B cell (primary cell): ENCODE measurements around the gene GNG2. TPM values are rescaled to one million over a fixed set of nuclear protein-coding genes. Genes with fewer than 3 reads are reported as not detected.

Source experiments
- ATAC-seq: fragments of 200-7000 bp; cut with Tn5 transposase; one replicate; pipeline ENCODE4 v1.10.0; 2021; ENCODE audit warnings: low read depth, mild to moderate bottlenecking, moderate number of reproducible peaks, moderate library complexity
- CTCF ChIA-PET: fragments of 350-600 bp; sonication (Branson Sonifier 250); formaldehyde crosslinking; loops from one replicate; lab custom pipeline; 2021; ENCODE audit warnings: antibody characterized with exemption, inconsistent platforms; lab: Charles Lee
- POLR2A ChIA-PET: fragments of 350-600 bp; sonication (Branson Sonifier 250); formaldehyde crosslinking; loops from one replicate; lab custom pipeline; 2021; ENCODE audit warnings: antibody characterized with exemption; lab: Charles Lee
- DNase-seq: peaks from one replicate; pipeline ENCODE4 v3.0.0; 2013
- H2AFZ ChIP-seq: 2 replicates; pipeline ENCODE4 v1.6.1; 2012; ENCODE audit warnings: mild to moderate bottlenecking, low read depth, low read length; ENCODE audit not compliant: insufficient read depth, poor library complexity, severe bottlenecking
- H3K27ac ChIP-seq, 2 donors: 1 replicate in 1 of 2; 2 replicates in 1 of 2; pipeline ENCODE4 v1.5.1; 2012 to 2013; ENCODE audit warnings: low read length in 2 of 2, mild to moderate bottlenecking in 2 of 2, moderate library complexity in 1 of 2
- H3K27me3 ChIP-seq, 4 experiments: fragments of 200-600 bp in 1 of 4; sonication (generic) in 1 of 4; replicated peaks in 1 of 4; 1 replicate in 2 of 4; 2 replicates in 2 of 4; pipeline versions ENCODE4 v1.6.1 to v1.7.0; 2013 to 2016; ENCODE audit warnings: low read length in 3 of 4, mild to moderate bottlenecking in 2 of 4, mixed read lengths in 1 of 4, moderate library complexity in 1 of 4; ENCODE audit not compliant: insufficient read depth in 4 of 4, control insufficient read depth in 3 of 4; ENCODE audit errors: control extremely low read depth in 1 of 4
- H3K36me3 ChIP-seq, 2 experiments: replicated peaks in 1 of 2; 1 replicate in 1 of 2; 2 replicates in 1 of 2; pipeline versions ENCODE4 v1.6.1 to v1.7.1; 2013; ENCODE audit warnings: low read length in 1 of 2; ENCODE audit not compliant: insufficient read depth in 2 of 2, control insufficient read depth in 1 of 2; ENCODE audit errors: control extremely low read depth in 1 of 2, extremely low read depth in 1 of 2
- H3K4me1 ChIP-seq, 2 donors: fragments of 200-600 bp in 1 of 2; sonication (generic) in 1 of 2; 1 replicate in 1 of 2; 2 replicates in 1 of 2; pipeline versions ENCODE4 v1.5.1 to v1.6.1; 2013 to 2017; ENCODE audit warnings: low read length in 2 of 2; ENCODE audit not compliant: control insufficient read depth in 2 of 2, insufficient read depth in 2 of 2
- H3K4me2 ChIP-seq: replicated peaks from 2 replicates; pipeline ENCODE3; 2012; ENCODE audit warnings: mild to moderate bottlenecking, low read depth, low read length; ENCODE audit not compliant: poor library complexity, severe bottlenecking
- H3K4me3 ChIP-seq, 5 experiments: fragments of 200-600 bp in 1 of 5; sonication (generic) in 1 of 5; 1 replicate in 3 of 5; 2 replicates in 2 of 5; pipeline versions ENCODE4 v1.5.1 to v1.7.0; 2011 to 2016; ENCODE audit warnings: low read length in 4 of 5, mild to moderate bottlenecking in 4 of 5, low read depth in 2 of 5, control low read depth in 1 of 5, moderate library complexity in 1 of 5; ENCODE audit not compliant: insufficient read depth in 1 of 5; ENCODE audit errors: control extremely low read depth in 1 of 5, extremely low read depth in 1 of 5
- H3K79me2 ChIP-seq: fragments of 200-600 bp; sonication (generic); one replicate; pipeline ENCODE4 v1.6.0; 2016; ENCODE audit warnings: low read length; ENCODE audit not compliant: control insufficient read depth, insufficient read depth
- H3K9ac ChIP-seq: fragments of 200-600 bp; sonication (generic); 2 replicates; pipeline ENCODE4 v1.6.1; 2017; ENCODE audit warnings: mild to moderate bottlenecking, low read length, moderate library complexity
- H3K9me3 ChIP-seq, 3 donors: one replicate each; pipeline versions ENCODE4 v1.6.1 to v1.7.1; 2013; ENCODE audit warnings: low read length in 2 of 3; ENCODE audit not compliant: control insufficient read depth in 2 of 3, insufficient read depth in 1 of 3; ENCODE audit errors: control extremely low read depth in 1 of 3
- H4K20me1 ChIP-seq: 2 replicates; pipeline ENCODE4 v1.6.0; 2012; ENCODE audit warnings: mild to moderate bottlenecking, low read length; ENCODE audit not compliant: insufficient read depth, control insufficient read depth, poor library complexity, severe bottlenecking
- H3K27ac Mint-ChIP-seq: one replicate; pipeline ENCODE4 v1.8.0; 2021; ENCODE audit warnings: mixed read lengths
- H3K27me3 Mint-ChIP-seq: one replicate; pipeline ENCODE4 v1.8.0; 2021; ENCODE audit warnings: mixed read lengths
- H3K4me1 Mint-ChIP-seq: one replicate; pipeline ENCODE4 v1.8.0; 2021; ENCODE audit warnings: mixed read lengths
- H3K4me3 Mint-ChIP-seq: one replicate; pipeline ENCODE4 v1.8.0; 2021; ENCODE audit warnings: mixed read lengths
- H3K9me3 Mint-ChIP-seq: one replicate; pipeline ENCODE4 v1.8.0; 2022; ENCODE audit warnings: mixed read lengths; ENCODE audit not compliant: insufficient read depth
- EZH2 ChIP-seq: IDR thresholded peaks from 2 replicates; pipeline ENCODE4 v1.6.1; 2012; ENCODE audit warnings: borderline replicate concordance, low read depth, mild to moderate bottlenecking, moderate library complexity, low read length; ENCODE audit not compliant: insufficient read depth, poor library complexity, severe bottlenecking
- WGBS: methylation state at CpG from one replicate; pipeline ENCODE4 v1.1.5; 2013; ENCODE audit warnings: missing lambda C conversion rate; ENCODE audit not compliant: insufficient coverage; 5-methylcytosine and 5-hydroxymethylcytosine counted together
- intact Hi-C: fragments of 100-400 bp; cut with micrococcal nuclease; formaldehyde crosslinking; loops from one replicate; pipeline ENCODE4 v1.10.0; 2022
- polyA plus RNA-seq: library from polyadenylated mRNA; depleted of rRNA; stranded (reverse); fragments of >200 nt; gene quantifications from 2 replicates; pipeline ENCODE4 v1.2.3, GENCODE V29; 2012
- total RNA-seq, 2 donors: library from RNA; stranded (reverse); fragments of 120-200 nt in 1 of 2; gene quantifications; 1 replicate in 1 of 2; 2 replicates in 1 of 2; pipeline versions ENCODE4 v1.2.3 to v1.2.4, GENCODE V29; 2013 to 2022
- TF ChIP-seq, protein P1 (sequence below): fragments of 200-600 bp; IDR thresholded peaks from one replicate; pipeline ENCODE4 v1.8.0; 2022; ENCODE audit warnings: antibody characterized with exemption, mild to moderate bottlenecking

The GNG2 gene
- total and polyA plus RNA-seq, 2 donors (not counting 1 experiment from before 2014, with no cell fraction given): 21.9 to 57.6 TPM

DNA sequence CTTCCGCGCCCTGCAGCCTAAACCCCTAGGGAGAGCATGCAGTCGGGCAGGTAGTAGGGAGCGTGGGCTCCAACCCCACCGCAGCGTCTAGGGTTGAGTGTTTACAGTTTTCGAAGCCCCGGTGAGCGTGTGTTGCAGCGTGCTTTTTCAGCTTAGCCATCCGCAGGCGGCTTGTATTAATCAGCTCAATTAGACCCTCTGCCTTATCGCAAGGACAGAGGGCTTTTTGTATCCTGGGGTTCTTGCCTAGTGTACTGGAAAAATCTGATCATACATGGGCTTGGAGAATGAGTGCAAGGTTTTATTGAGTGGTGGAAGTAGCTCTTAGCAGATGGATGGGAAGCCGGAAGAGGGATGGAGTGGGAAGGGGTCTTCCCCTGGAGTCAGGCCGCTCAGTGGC is 44.4 kb upstream of the GNG2 start:
- Histone ChIP-seq H3K4me1 (no peaks in the 10 kb centered on the region), H4K20me1 (no peaks in the 10 kb centered on the region), H3K36me3 (no peaks in the 10 kb centered on the region), H3K27ac (no peak overlapping the region), H2AFZ (no peak overlapping the region), H3K27me3 (no peaks in the 10 kb centered on the region), H3K9me3 (no peaks in the 10 kb centered on the region), H3K9ac (no peak overlapping the region), H3K4me2 (no peak overlapping the region), H3K79me2 (no peaks in the 10 kb centered on the region), H3K4me3 (no peak overlapping the region)
- Mint-ChIP-seq H3K27ac (no peak overlapping the region), H3K27me3 (peaks cover 17% of the 10 kb centered on the region), H3K4me3 (no peak overlapping the region), H3K9me3 (no peaks in the 10 kb centered on the region), H3K4me1 (peaks cover 6% of the 10 kb centered on the region)
- ATAC-seq (no peak), DNase-seq (no peak)
- TF ChIP-seq, protein P1, sequence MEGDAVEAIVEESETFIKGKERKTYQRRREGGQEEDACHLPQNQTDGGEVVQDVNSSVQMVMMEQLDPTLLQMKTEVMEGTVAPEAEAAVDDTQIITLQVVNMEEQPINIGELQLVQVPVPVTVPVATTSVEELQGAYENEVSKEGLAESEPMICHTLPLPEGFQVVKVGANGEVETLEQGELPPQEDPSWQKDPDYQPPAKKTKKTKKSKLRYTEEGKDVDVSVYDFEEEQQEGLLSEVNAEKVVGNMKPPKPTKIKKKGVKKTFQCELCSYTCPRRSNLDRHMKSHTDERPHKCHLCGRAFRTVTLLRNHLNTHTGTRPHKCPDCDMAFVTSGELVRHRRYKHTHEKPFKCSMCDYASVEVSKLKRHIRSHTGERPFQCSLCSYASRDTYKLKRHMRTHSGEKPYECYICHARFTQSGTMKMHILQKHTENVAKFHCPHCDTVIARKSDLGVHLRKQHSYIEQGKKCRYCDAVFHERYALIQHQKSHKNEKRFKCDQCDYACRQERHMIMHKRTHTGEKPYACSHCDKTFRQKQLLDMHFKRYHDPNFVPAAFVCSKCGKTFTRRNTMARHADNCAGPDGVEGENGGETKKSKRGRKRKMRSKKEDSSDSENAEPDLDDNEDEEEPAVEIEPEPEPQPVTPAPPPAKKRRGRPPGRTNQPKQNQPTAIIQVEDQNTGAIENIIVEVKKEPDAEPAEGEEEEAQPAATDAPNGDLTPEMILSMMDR: no peak
- no peak for TF ChIP-seq EZH2
- intact Hi-C loops: no loop called here
- WGBS: 97% methylated on average over 13 of the region's 15 CpGs
- CTCF ChIA-PET: no interaction called here
- POLR2A ChIA-PET: no interaction called here

- no peak overlapping the region for H3K9ac ChIP-seq
- H3K27ac ChIP-seq: no peak overlapping the region
- H3K36me3 ChIP-seq: no peaks in the 10 kb centered on the region
- ATAC-seq (no peak), DNase-seq (no peak)
- H4K20me1 ChIP-seq: no peaks in the 10 kb centered on the region
- H3K4me1 Mint-ChIP-seq: peaks cover 6% of the 10 kb centered on the region
- no peaks in the 10 kb centered on the region for H3K9me3 ChIP-seq
- WGBS: no CpG with 5 or more reads among the region's 2 CpGs
- H3K27ac Mint-ChIP-seq: no peak overlapping the region
- intact Hi-C loops: no loop called here
- H2AFZ ChIP-seq: no peak overlapping the region
- H3K9me3 Mint-ChIP-seq: no peaks in the 10 kb centered on the region
- no peak overlapping the region for H3K4me3 ChIP-seq
- no peaks in the 10 kb centered on the region for H3K27me3 ChIP-seq
- POLR2A ChIA-PET: no interaction called here
- CTCF ChIA-PET: interaction anchor here (0.6 kb wide), 1 partner anchor 101 kb away, joined by 3 read pairs; no protein-coding TSS in a partner anchor
- no peak overlapping the region for H3K4me3 Mint-ChIP-seq
- H3K79me2 ChIP-seq: no peaks in the 10 kb centered on the region
- H3K27me3 Mint-ChIP-seq: peaks cover 17% of the 10 kb centered on the region
- TF ChIP-seq, protein P1: no peak
- no peak for TF ChIP-seq EZH2
- no peak overlapping the region for H3K4me2 ChIP-seq
- no peaks in the 10 kb centered on the region for H3K4me1 ChIP-seq
Observed at GRCh38 chr14:51817326-51817725, 43.1 kb upstream of the GNG2 start.
